DND-41 (cell line): ENCODE measurements around the gene SOX9.

ENCODE experiments used
- ATAC-seq: fragments of 200-7000 bp; cut with Tn5 transposase; 3 replicates; pipeline ENCODE4 v1.9.1; 2021; ENCODE audit warnings: low read depth; ENCODE audit not compliant: insufficient read depth
- DNase-seq: peaks from one replicate; pipeline ENCODE4 v3.0.0-alpha.2; 2020
- H2AFZ ChIP-seq: 2 replicates; pipeline ENCODE4 v1.6.0; 2012; ENCODE audit warnings: low read depth, low read length
- H3K27ac ChIP-seq: 2 replicates; pipeline ENCODE4 v1.5.1; 2012; ENCODE audit warnings: low read length, inconsistent platforms
- H3K27me3 ChIP-seq: fragments of 200-600 bp; sonication (generic); 2 replicates; pipeline ENCODE4 v1.6.0; 2012; ENCODE audit warnings: low read length, mild to moderate bottlenecking, inconsistent platforms; ENCODE audit not compliant: insufficient read depth, poor library complexity
- H3K36me3 ChIP-seq: 2 replicates; pipeline ENCODE4 v1.5.1; 2012; ENCODE audit warnings: low read length, inconsistent platforms; ENCODE audit not compliant: insufficient read depth
- H3K4me1 ChIP-seq: 2 replicates; pipeline ENCODE4 v1.5.1; 2012; ENCODE audit warnings: mild to moderate bottlenecking, low read length; ENCODE audit not compliant: insufficient read depth
- H3K4me2 ChIP-seq: 2 replicates; pipeline ENCODE4 v1.6.0; 2012; ENCODE audit warnings: mild to moderate bottlenecking, moderate library complexity, low read length, inconsistent platforms; ENCODE audit not compliant: insufficient read depth
- H3K4me3 ChIP-seq, 2 experiments: fragments of 200-600 bp in 1 of 2; shearing (Covaris generic) in 1 of 2; 2 replicates each; pipeline ENCODE4 v1.5.1; 2012 to 2016; ENCODE audit warnings: inconsistent platforms in 2 of 2, low read length in 2 of 2, mild to moderate bottlenecking in 2 of 2, low read depth in 1 of 2, moderate library complexity in 1 of 2
- H3K79me2 ChIP-seq: 2 replicates; pipeline ENCODE4 v1.6.0; 2012; ENCODE audit warnings: low read length, inconsistent platforms; ENCODE audit not compliant: insufficient read depth
- H3K9ac ChIP-seq: 2 replicates; pipeline ENCODE4 v1.6.0; 2012; ENCODE audit warnings: low read depth, mild to moderate bottlenecking, inconsistent platforms, low read length, moderate library complexity
- H3K9me3 ChIP-seq: 2 replicates; pipeline ENCODE4 v1.5.1; 2012; ENCODE audit warnings: low read length, moderate library complexity, mild to moderate bottlenecking, inconsistent platforms; ENCODE audit not compliant: insufficient read depth, severe bottlenecking
- H4K20me1 ChIP-seq: 2 replicates; pipeline ENCODE4 v1.6.0; 2012; ENCODE audit warnings: low read length; ENCODE audit not compliant: insufficient read depth
- EZH2 ChIP-seq: IDR thresholded peaks from 3 replicates; pipeline ENCODE4 v1.6.1; 2012; ENCODE audit warnings: borderline replicate concordance, low read depth, mild to moderate bottlenecking, moderate library complexity, low read length, inconsistent platforms; ENCODE audit not compliant: severe bottlenecking
- TF ChIP-seq, protein P1 (sequence below): IDR thresholded peaks from 2 replicates; pipeline ENCODE4 v1.5.1; 2012; ENCODE audit warnings: borderline replicate concordance, low read length, moderate library complexity, mild to moderate bottlenecking; ENCODE audit not compliant: poor library complexity, severe bottlenecking; ENCODE audit errors: extremely low read depth

Gene SOX9

DNA sequence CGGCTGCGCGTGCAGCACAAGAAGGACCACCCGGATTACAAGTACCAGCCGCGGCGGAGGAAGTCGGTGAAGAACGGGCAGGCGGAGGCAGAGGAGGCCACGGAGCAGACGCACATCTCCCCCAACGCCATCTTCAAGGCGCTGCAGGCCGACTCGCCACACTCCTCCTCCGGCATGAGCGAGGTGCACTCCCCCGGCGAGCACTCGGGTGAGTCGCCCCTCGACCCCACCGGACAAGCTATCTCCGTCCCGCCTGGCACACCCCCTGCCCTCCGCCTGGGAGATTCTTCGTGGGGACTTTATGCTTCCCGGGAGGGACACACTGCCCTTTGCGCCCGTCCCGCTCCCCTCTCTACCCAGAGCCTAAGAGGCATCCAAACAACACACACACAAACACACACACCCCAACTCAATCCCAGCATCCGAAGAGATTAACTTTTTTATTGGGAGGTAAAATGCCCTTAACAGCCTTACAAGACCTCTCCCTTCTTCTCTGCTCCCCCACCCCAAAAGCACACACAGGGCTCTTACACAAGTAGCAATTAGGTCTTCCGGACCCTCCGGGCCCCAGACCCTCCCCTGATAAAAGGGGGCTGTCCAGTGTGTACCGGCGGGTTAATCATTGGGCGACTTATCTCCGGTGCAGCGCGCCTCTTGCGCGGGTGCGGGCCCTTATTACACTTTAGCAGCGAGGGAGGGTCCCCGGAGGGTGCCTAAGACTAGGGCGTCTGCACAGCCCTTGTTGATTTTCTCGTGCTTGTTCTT is 2.1 kb downstream of the SOX9 start:
- Histone ChIP-seq H3K4me1 (no peaks in the 10 kb centered on the region), H3K27ac (no peak overlapping the region), H3K4me3 (no peak overlapping the region), H3K79me2 (no peaks in the 10 kb centered on the region), H2AFZ (no peak overlapping the region), H3K27me3 (peaks cover 6% of the 10 kb centered on the region), H3K9me3 (no peaks in the 10 kb centered on the region), H3K36me3 (no peaks in the 10 kb centered on the region), H3K9ac (no peak overlapping the region), H4K20me1 (no peaks in the 10 kb centered on the region), H3K4me2 (no peak overlapping the region)
- ATAC-seq (no peak), DNase-seq (no peak)
- TF ChIP-seq, protein P1, sequence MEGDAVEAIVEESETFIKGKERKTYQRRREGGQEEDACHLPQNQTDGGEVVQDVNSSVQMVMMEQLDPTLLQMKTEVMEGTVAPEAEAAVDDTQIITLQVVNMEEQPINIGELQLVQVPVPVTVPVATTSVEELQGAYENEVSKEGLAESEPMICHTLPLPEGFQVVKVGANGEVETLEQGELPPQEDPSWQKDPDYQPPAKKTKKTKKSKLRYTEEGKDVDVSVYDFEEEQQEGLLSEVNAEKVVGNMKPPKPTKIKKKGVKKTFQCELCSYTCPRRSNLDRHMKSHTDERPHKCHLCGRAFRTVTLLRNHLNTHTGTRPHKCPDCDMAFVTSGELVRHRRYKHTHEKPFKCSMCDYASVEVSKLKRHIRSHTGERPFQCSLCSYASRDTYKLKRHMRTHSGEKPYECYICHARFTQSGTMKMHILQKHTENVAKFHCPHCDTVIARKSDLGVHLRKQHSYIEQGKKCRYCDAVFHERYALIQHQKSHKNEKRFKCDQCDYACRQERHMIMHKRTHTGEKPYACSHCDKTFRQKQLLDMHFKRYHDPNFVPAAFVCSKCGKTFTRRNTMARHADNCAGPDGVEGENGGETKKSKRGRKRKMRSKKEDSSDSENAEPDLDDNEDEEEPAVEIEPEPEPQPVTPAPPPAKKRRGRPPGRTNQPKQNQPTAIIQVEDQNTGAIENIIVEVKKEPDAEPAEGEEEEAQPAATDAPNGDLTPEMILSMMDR = no peak
- no peak for TF ChIP-seq EZH2

DNA sequence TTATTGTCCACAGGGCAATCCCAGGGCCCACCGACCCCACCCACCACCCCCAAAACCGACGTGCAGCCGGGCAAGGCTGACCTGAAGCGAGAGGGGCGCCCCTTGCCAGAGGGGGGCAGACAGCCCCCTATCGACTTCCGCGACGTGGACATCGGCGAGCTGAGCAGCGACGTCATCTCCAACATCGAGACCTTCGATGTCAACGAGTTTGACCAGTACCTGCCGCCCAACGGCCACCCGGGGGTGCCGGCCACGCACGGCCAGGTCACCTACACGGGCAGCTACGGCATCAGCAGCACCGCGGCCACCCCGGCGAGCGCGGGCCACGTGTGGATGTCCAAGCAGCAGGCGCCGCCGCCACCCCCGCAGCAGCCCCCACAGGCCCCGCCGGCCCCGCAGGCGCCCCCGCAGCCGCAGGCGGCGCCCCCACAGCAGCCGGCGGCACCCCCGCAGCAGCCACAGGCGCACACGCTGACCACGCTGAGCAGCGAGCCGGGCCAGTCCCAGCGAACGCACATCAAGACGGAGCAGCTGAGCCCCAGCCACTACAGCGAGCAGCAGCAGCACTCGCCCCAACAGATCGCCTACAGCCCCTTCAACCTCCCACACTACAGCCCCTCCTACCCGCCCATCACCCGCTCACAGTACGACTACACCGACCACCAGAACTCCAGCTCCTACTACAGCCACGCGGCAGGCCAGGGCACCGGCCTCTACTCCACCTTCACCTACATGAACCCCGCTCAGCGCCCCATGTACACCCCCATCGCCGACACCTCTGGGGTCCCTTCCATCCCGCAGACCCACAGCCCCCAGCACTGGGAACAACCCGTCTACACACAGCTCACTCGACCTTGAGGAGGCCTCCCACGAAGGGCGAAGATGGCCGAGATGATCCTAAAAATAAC is 3.0 kb downstream of the SOX9 start:
- Histone ChIP-seq H3K27ac (no peak overlapping the region), H3K9ac (no peak overlapping the region), H2AFZ (no peak overlapping the region), H3K9me3 (no peaks in the 10 kb centered on the region), H3K79me2 (no peaks in the 10 kb centered on the region), H3K4me3 (no peak overlapping the region), H3K4me2 (no peak overlapping the region), H3K4me1 (no peaks in the 10 kb centered on the region), H4K20me1 (no peaks in the 10 kb centered on the region), H3K27me3 (peaks cover 6% of the 10 kb centered on the region), H3K36me3 (no peaks in the 10 kb centered on the region)
- ATAC-seq (no peak), DNase-seq (no peak)
- TF ChIP-seq, protein P1 = no peak
- TF ChIP-seq EZH2 = no peak

DNA sequence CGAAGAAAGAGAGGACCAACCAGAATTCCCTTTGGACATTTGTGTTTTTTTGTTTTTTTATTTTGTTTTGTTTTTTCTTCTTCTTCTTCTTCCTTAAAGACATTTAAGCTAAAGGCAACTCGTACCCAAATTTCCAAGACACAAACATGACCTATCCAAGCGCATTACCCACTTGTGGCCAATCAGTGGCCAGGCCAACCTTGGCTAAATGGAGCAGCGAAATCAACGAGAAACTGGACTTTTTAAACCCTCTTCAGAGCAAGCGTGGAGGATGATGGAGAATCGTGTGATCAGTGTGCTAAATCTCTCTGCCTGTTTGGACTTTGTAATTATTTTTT is 3.6 kb downstream of the SOX9 start:
- Histone ChIP-seq H4K20me1 (no peaks in the 10 kb centered on the region), H3K4me3 (no peak overlapping the region), H3K79me2 (no peaks in the 10 kb centered on the region), H3K4me1 (no peaks in the 10 kb centered on the region), H2AFZ (no peak overlapping the region), H3K27me3 (peaks cover 6% of the 10 kb centered on the region), H3K9me3 (no peaks in the 10 kb centered on the region), H3K9ac (no peak overlapping the region), H3K36me3 (no peaks in the 10 kb centered on the region), H3K4me2 (no peak overlapping the region), H3K27ac (no peak overlapping the region)
- no peak for DNase-seq
- ATAC-seq = no peak
- TF ChIP-seq, protein P1 = no peak
- no peak for TF ChIP-seq EZH2
